ENCODE results near the gene CD6. TPM values are rescaled to one million over a fixed set of nuclear protein-coding genes. Genes with fewer than 3 reads are reported as not detected.

The CD6 gene
- total RNA-seq, 1 donor from 2014 or later: 1.6 TPM

- no peak for DNase-seq (ENCODE audit: extremely low read depth, low read depth, low spot score)
Observed at GRCh38 chr11:61069427-61069826, 97.9 kb downstream of the CD6 start.

Other genes starting within 250 kb of the CD6 start
- gene MS4A18, start 247.0 kb upstream of the CD6 start, total RNA-seq: not detected in 2 replicates
- gene MS4A15, start 214.8 kb upstream of the CD6 start, total RNA-seq: not detected in 2 replicates
- gene MS4A10, start 186.3 kb upstream of the CD6 start, total RNA-seq: not detected in 2 replicates
- 38.7 and 54.3 TPM in 2 replicates for gene CCDC86, start 129.6 kb upstream of the CD6 start, total RNA-seq
- gene PTGDR2, start 115.7 kb upstream of the CD6 start, total RNA-seq: not detected in 2 replicates
- gene ZP1, start 104.1 kb upstream of the CD6 start, total RNA-seq: not detected in 2 replicates
- gene PRPF19, start 65.1 kb upstream of the CD6 start, total RNA-seq: 78.5 and 98.2 TPM in 2 replicates
- gene TMEM109, start 57.5 kb upstream of the CD6 start, total RNA-seq: 123 and 167 TPM in 2 replicates
- 238 and 281 TPM in 2 replicates for gene TMEM132A, start 47.2 kb upstream of the CD6 start, total RNA-seq
- gene SLC15A3, start 19.5 kb upstream of the CD6 start, total RNA-seq: 8.8 and 21.5 TPM in 2 replicates
- not detected in 2 replicates for gene CD5, start 130.8 kb downstream of the CD6 start, total RNA-seq
- 19.5 and 27.8 TPM in 2 replicates for gene VPS37C, start 189.7 kb downstream of the CD6 start, total RNA-seq
- gene PGA3, start 231.8 kb downstream of the CD6 start, total RNA-seq: not detected in 2 replicates